Bronchial epithelial cell (primary cell): ENCODE results near the gene ZNRF2. TPM values are rescaled to one million over a fixed set of nuclear protein-coding genes. Genes with fewer than 3 reads are reported as not detected.
"Not testable (repeated sequence)": the region's sequence is repeated elsewhere in the genome, so short reads cannot be mapped to it uniquely, and the experiment has no call there.

Source experiments
- DNase-seq: peaks from one replicate; pipeline ENCODE4 v3.0.0-alpha.2; 2010; ENCODE audit warnings: low read depth
- FAIRE-seq: peaks from 2 replicates; lab custom pipeline; 2011; peaks lifted over from hg19 to GRCh38; lab: Jason Lieb, UNC
- H3K27me3 ChIP-seq: 2 replicates; pipeline ENCODE4 v1.5.1; 2011; ENCODE audit warnings: low read length; ENCODE audit not compliant: control insufficient read depth, insufficient read depth
- H3K36me3 ChIP-seq: 2 replicates; pipeline ENCODE4 v1.5.1; 2011; ENCODE audit warnings: low read length; ENCODE audit not compliant: control insufficient read depth, insufficient read depth
- H3K4me3 ChIP-seq: 2 replicates; pipeline ENCODE4 v1.5.1; 2011; ENCODE audit warnings: mild to moderate bottlenecking, low read depth, low read length, control low read depth
- CTCF ChIP-seq: IDR thresholded peaks from 2 replicates; pipeline ENCODE4 v1.5.1; 2011; ENCODE audit warnings: mild to moderate bottlenecking, moderate library complexity, low read length, control low read depth, inconsistent platforms; ENCODE audit not compliant: insufficient read depth, severe bottlenecking
- total RNA-seq: library from RNA; depleted of rRNA; stranded (reverse); fragments of >200 nt; gene quantifications from 2 replicates; pipeline ENCODE4 v1.2.1, GENCODE V29; 2014

ZNRF2 gene
- total RNA-seq, 1 donor from 2014 or later = 18.4 TPM

- no peak for DNase-seq
- TF ChIP-seq CTCF = no peak
- Histone ChIP-seq H3K36me3 (no peaks in the 10 kb centered on the region), H3K4me3 (no peak overlapping the region), H3K27me3 (no peaks in the 10 kb centered on the region)
- FAIRE-seq = no peak
Observed at GRCh38 chr7:30264052-30264451, 20.3 kb upstream of the ZNRF2 start.

GRCh38 chr7:30265189-30265588 lies 19.2 kb upstream of the ZNRF2 start:
- not testable (repeated sequence) for H3K27me3 ChIP-seq, FAIRE-seq, H3K36me3 ChIP-seq, DNase-seq, H3K4me3 ChIP-seq

GRCh38 chr7:30266686-30267085 lies 17.7 kb upstream of the ZNRF2 start:
- no peak for DNase-seq
- H3K4me3 ChIP-seq = no peak overlapping the region
- FAIRE-seq = no peak
- TF ChIP-seq CTCF = no peak
- no peaks in the 10 kb centered on the region for H3K27me3 ChIP-seq
- no peaks in the 10 kb centered on the region for H3K36me3 ChIP-seq

GRCh38 chr7:30268586-30268985 lies 15.8 kb upstream of the ZNRF2 start:
- DNase-seq (no peak), FAIRE-seq (no peak)
- H3K36me3 ChIP-seq = no peaks in the 10 kb centered on the region
- no peak overlapping the region for H3K4me3 ChIP-seq
- H3K27me3 ChIP-seq = no peaks in the 10 kb centered on the region
- no peak for TF ChIP-seq CTCF

GRCh38 chr7:30269490-30269889 lies 14.9 kb upstream of the ZNRF2 start:
- Histone ChIP-seq H3K36me3 (no peaks in the 10 kb centered on the region), H3K4me3 (no peak overlapping the region), H3K27me3 (no peaks in the 10 kb centered on the region)
- FAIRE-seq (no peak), DNase-seq (no peak)
- no peak for TF ChIP-seq CTCF

GRCh38 chr7:30270921-30271320 lies 13.5 kb upstream of the ZNRF2 start:
- no peaks in the 10 kb centered on the region for H3K27me3 ChIP-seq
- FAIRE-seq (no peak), DNase-seq (no peak)
- no peak for TF ChIP-seq CTCF
- H3K4me3 ChIP-seq = no peak overlapping the region
- no peaks in the 10 kb centered on the region for H3K36me3 ChIP-seq
